H1 (cell line): ENCODE data around the gene TXNDC16. TPM values are rescaled to one million over a fixed set of nuclear protein-coding genes. Genes with fewer than 3 reads are reported as not detected.

ENCODE experiments used
- CTCF ChIA-PET: fragments of 300-600 bp; sonication (Branson Sonifier 250); formaldehyde crosslinking; loops from one replicate; lab custom pipeline; 2021; ENCODE audit not compliant: partially characterized antibody; lab: Charles Lee
- POLR2A ChIA-PET: fragments of 300-600 bp; sonication (Branson Sonifier 250); formaldehyde crosslinking; loops from one replicate; lab custom pipeline; 2021; ENCODE audit warnings: inconsistent platforms; ENCODE audit not compliant: partially characterized antibody; lab: Charles Lee
- DNase-seq, 2 experiments: peaks; one replicate each; pipeline versions ENCODE4 v3.0.0 to v3.0.0-alpha.2; 2010 to 2022; ENCODE audit warnings: low spot score in 2 of 2, low read depth in 1 of 2, mixed read lengths in 1 of 2
- FAIRE-seq: peaks from 2 replicates; lab custom pipeline; 2011; peaks lifted over from hg19 to GRCh38; lab: Jason Lieb, UNC
- H2AFZ ChIP-seq: 2 replicates; pipeline ENCODE4 v1.8.1; 2012; ENCODE audit warnings: low read length, inconsistent platforms
- H2AK5ac ChIP-seq: 2 replicates; pipeline ENCODE4 v1.6.1; 2013; ENCODE audit warnings: low read depth, low read length
- H2BK120ac ChIP-seq: replicated peaks from 2 replicates; pipeline ENCODE3; 2013; ENCODE audit warnings: low read depth, low read length, inconsistent platforms
- H2BK12ac ChIP-seq: 2 replicates; pipeline ENCODE4 v1.6.1; 2013; ENCODE audit warnings: low read depth, low read length
- H2BK15ac ChIP-seq: 2 replicates; pipeline ENCODE4 v1.6.1; 2013; ENCODE audit warnings: low read length
- H2BK20ac ChIP-seq: 2 replicates; pipeline ENCODE4 v1.6.1; 2013; ENCODE audit warnings: low read length
- H2BK5ac ChIP-seq: 2 replicates; pipeline ENCODE4 v1.6.1; 2013; ENCODE audit warnings: low read depth, low read length
- H3K14ac ChIP-seq: 2 replicates; pipeline ENCODE4 v1.6.1; 2013; ENCODE audit warnings: inconsistent platforms; ENCODE audit not compliant: insufficient read length
- H3K18ac ChIP-seq: 2 replicates; pipeline ENCODE4 v1.6.1; 2013; ENCODE audit warnings: low read length; ENCODE audit errors: extremely low read depth
- H3K23ac ChIP-seq: 2 replicates; pipeline ENCODE4 v1.6.1; 2013; ENCODE audit warnings: inconsistent platforms; ENCODE audit not compliant: insufficient read length
- H3K23me2 ChIP-seq: 2 replicates; pipeline ENCODE4 v1.6.1; 2013; ENCODE audit warnings: low read depth, low read length
- H3K27ac ChIP-seq: 2 replicates; pipeline ENCODE4 v1.6.1; 2011; ENCODE audit warnings: low read depth, low read length, inconsistent platforms
- H3K27me3 ChIP-seq, 4 experiments: replicated peaks in 1 of 4; 1 replicate in 1 of 4; 2 replicates in 3 of 4; pipeline versions ENCODE4 v1.6.1 to v1.8.1; 2011 to 2013; ENCODE audit warnings: low read length in 3 of 4, mild to moderate bottlenecking in 3 of 4, inconsistent platforms in 2 of 4, mixed read lengths in 2 of 4, moderate library complexity in 1 of 4; ENCODE audit not compliant: control insufficient read depth in 3 of 4, insufficient read depth in 3 of 4; ENCODE audit errors: extremely low read depth in 1 of 4
- H3K36me3 ChIP-seq, 4 experiments: 2 replicates each; pipeline versions ENCODE4 v1.6.1 to v1.8.1; 2011 to 2013; ENCODE audit warnings: mild to moderate bottlenecking in 4 of 4, low read length in 3 of 4, moderate library complexity in 2 of 4, control low read depth in 1 of 4, inconsistent platforms in 1 of 4; ENCODE audit not compliant: insufficient read depth in 4 of 4, control insufficient read depth in 2 of 4
- H3K4ac ChIP-seq: replicated peaks from 2 replicates; pipeline ENCODE3; 2013; ENCODE audit warnings: low read length, low read depth, mixed read lengths, inconsistent platforms; ENCODE audit not compliant: insufficient read length
- H3K4me1 ChIP-seq, 4 experiments: replicated peaks in 1 of 4; 1 replicate in 1 of 4; 2 replicates in 3 of 4; pipeline versions ENCODE4 v1.6.1 to v1.8.1; 2011 to 2013; ENCODE audit warnings: low read length in 3 of 4, inconsistent platforms in 2 of 4, mixed read lengths in 1 of 4; ENCODE audit not compliant: insufficient read depth in 4 of 4, control insufficient read depth in 3 of 4
- H3K4me2 ChIP-seq, 2 experiments: 2 replicates each; pipeline versions ENCODE4 v1.6.1 to v1.8.1; 2011 to 2013; ENCODE audit warnings: low read depth in 2 of 2, low read length in 2 of 2, control low read depth in 1 of 2, inconsistent platforms in 1 of 2, mild to moderate bottlenecking in 1 of 2; ENCODE audit not compliant: insufficient read depth in 1 of 2
- H3K4me3 ChIP-seq, 4 experiments: fragments of 200-600, 300-600 bp in 1 of 4; sonication (generic), shearing (Covaris generic), sonication (Bioruptor Twin) in 1 of 4; 2 replicates each; pipeline versions ENCODE4 v1.5.1 to v1.8.1; 2011 to 2016; ENCODE audit warnings: low read length in 4 of 4, low read depth in 3 of 4, control low read depth in 2 of 4, inconsistent platforms in 2 of 4, mild to moderate bottlenecking in 2 of 4, mixed read lengths in 1 of 4, moderate library complexity in 1 of 4; ENCODE audit not compliant: insufficient read depth in 2 of 4; ENCODE audit errors: extremely low read depth in 1 of 4
- H3K56ac ChIP-seq: replicated peaks from 2 replicates; pipeline ENCODE3; 2013; ENCODE audit warnings: low read depth, mild to moderate bottlenecking, mixed read lengths, low read length, inconsistent platforms; ENCODE audit not compliant: insufficient read length
- H3K79me1 ChIP-seq: 2 replicates; pipeline ENCODE4 v1.6.1; 2013; ENCODE audit warnings: low read depth, low read length, control low read depth
- H3K79me2 ChIP-seq, 2 experiments: 2 replicates each; pipeline versions ENCODE4 v1.6.1 to v1.8.1; 2012 to 2013; ENCODE audit warnings: low read length in 2 of 2, mild to moderate bottlenecking in 2 of 2, inconsistent platforms in 1 of 2; ENCODE audit not compliant: insufficient read depth in 2 of 2, control insufficient read depth in 1 of 2
- H3K9ac ChIP-seq, 4 experiments: replicated peaks in 1 of 4; 1 replicate in 1 of 4; 2 replicates in 3 of 4; pipeline versions ENCODE4 v1.6.1 to v1.8.1; 2011 to 2013; ENCODE audit warnings: low read depth in 3 of 4, low read length in 3 of 4, control low read depth in 2 of 4, mild to moderate bottlenecking in 2 of 4, moderate library complexity in 2 of 4, inconsistent platforms in 1 of 4; ENCODE audit errors: extremely low read depth in 1 of 4
- H3K9me3 ChIP-seq, 2 experiments: 2 replicates each; pipeline versions ENCODE4 v1.6.1 to v1.8.1; 2012 to 2013; ENCODE audit warnings: mild to moderate bottlenecking in 2 of 2, moderate library complexity in 2 of 2, control low read depth in 1 of 2, inconsistent platforms in 1 of 2, low read depth in 1 of 2, low read length in 1 of 2, mixed read lengths in 1 of 2; ENCODE audit not compliant: insufficient read depth in 2 of 2
- H4K20me1 ChIP-seq, 2 experiments: replicated peaks in 1 of 2; 2 replicates each; pipeline versions ENCODE3 to v1.8.1; 2011 to 2013; ENCODE audit warnings: inconsistent platforms in 2 of 2, low read length in 2 of 2, mild to moderate bottlenecking in 1 of 2; ENCODE audit not compliant: insufficient read depth in 2 of 2, control insufficient read depth in 1 of 2
- H4K5ac ChIP-seq: 2 replicates; pipeline ENCODE4 v1.6.1; 2013; ENCODE audit warnings: low read length, low read depth, mixed read lengths, inconsistent platforms; ENCODE audit not compliant: insufficient read length
- H4K8ac ChIP-seq: 2 replicates; pipeline ENCODE4 v1.8.0; 2013; ENCODE audit warnings: mild to moderate bottlenecking, moderate library complexity, low read length, inconsistent platforms; ENCODE audit not compliant: insufficient read depth; ENCODE audit errors: extremely low read depth
- H4K91ac ChIP-seq: replicated peaks from 2 replicates; pipeline ENCODE3; 2013; ENCODE audit warnings: low read length, mixed read lengths, inconsistent platforms; ENCODE audit not compliant: insufficient read length
- BRCA1 ChIP-seq: IDR thresholded peaks from 2 replicates; pipeline ENCODE4 v1.6.1; 2012; ENCODE audit warnings: low read depth, low read length, improper control_type of control experiment
- JUN ChIP-seq: IDR thresholded peaks from 2 replicates; pipeline ENCODE4 v1.6.1; 2011; ENCODE audit warnings: low read depth, mild to moderate bottlenecking, improper control_type of control experiment, low read length
- MAFK ChIP-seq: IDR thresholded peaks from 2 replicates; pipeline ENCODE4 v1.6.1; 2012; ENCODE audit warnings: low read depth, mild to moderate bottlenecking, improper control_type of control experiment, low read length
- MAX ChIP-seq: IDR thresholded peaks from 2 replicates; pipeline ENCODE4 v1.6.1; 2012; ENCODE audit warnings: inconsistent platforms
- SAP30 ChIP-seq: fragments of 300-600 bp; sonication (generic); IDR thresholded peaks from 2 replicates; pipeline ENCODE4 v1.7.1; 2012; ENCODE audit warnings: low read length, moderate library complexity, mild to moderate bottlenecking, inconsistent platforms; ENCODE audit not compliant: insufficient read depth, insufficient replicate concordance
- SIRT6 ChIP-seq: IDR thresholded peaks from one replicate; pipeline ENCODE4 v1.7.1; 2012; ENCODE audit warnings: low read length, inconsistent platforms
- SUZ12 ChIP-seq: fragments of 200-600 bp; sonication (generic); IDR thresholded peaks from 2 replicates; pipeline ENCODE4 v1.6.1; 2012; ENCODE audit warnings: mild to moderate bottlenecking, inconsistent platforms, low read length, moderate library complexity, mixed read lengths
- ZNF274 ChIP-seq: IDR thresholded peaks from 2 replicates; pipeline ENCODE4 v1.7.0; 2012; ENCODE audit warnings: low read length, borderline replicate concordance; ENCODE audit errors: extremely low read depth
- WGBS, 2 experiments: shearing (Covaris generic) in 1 of 2; methylation state at CpG; one replicate each; pipeline versions ENCODE4 v1.1.6 to v1.1.7; 2013 to 2015; ENCODE audit warnings: low lambda C conversion rate in 2 of 2, mixed read lengths in 2 of 2, inconsistent platforms in 1 of 2, low coverage in 1 of 2, missing lambda C conversion rate in 1 of 2; ENCODE audit not compliant: insufficient replicate concordance in 2 of 2, insufficient coverage in 1 of 2, insufficient read length in 1 of 2; ENCODE audit errors: extremely low coverage in 1 of 2, missing lambda C conversion rate in 1 of 2; 5-methylcytosine and 5-hydroxymethylcytosine counted together
- polyA plus RNA-seq, 7 experiments: library from polyadenylated mRNA; depleted of rRNA in 3 of 7; stranded (reverse) in 5 of 7; unstranded in 2 of 7; fragments of >200 nt in 5 of 7; fragments of 200-250 nt in 2 of 7; gene quantifications; 1 replicate in 5 of 7; 2 replicates in 1 of 7; 4 replicates in 1 of 7; pipeline versions ENCODE4 v1.2.1 to v1.2.3, GENCODE V29; 2011 to 2013; ENCODE audit warnings: missing spikeins in 2 of 7, mixed read lengths in 2 of 7
- total RNA-seq: library from RNA; stranded (reverse); fragmentation: NEBNext Ultra II Directional; extraction: Animal tissue kit (Norgen Biotek cat#: 25700); gene quantifications from 2 replicates; pipeline ENCODE4 v1.2.1, GENCODE V29; 2021

TXNDC16 gene
- total and polyA plus RNA-seq, 2 of the 8 experiments (the other 6 are each of a cell fraction or from before 2014, with no cell fraction given) = 6.7 to 14.3 TPM

- H4K8ac ChIP-seq = no peak overlapping the region
- no peaks in the 10 kb centered on the region for H3K79me1 ChIP-seq
- 83% methylated on average over 7 of the region's 7 CpGs; no CpG with 5 or more reads in 1 of the 2 experiments for WGBS, 2 experiments
- H2BK20ac ChIP-seq = no peak overlapping the region
- H3K36me3 ChIP-seq = peaks cover 0 to under 1% (median 0%) of the 10 kb centered on the region in 4 experiments; a peak in 1 of 8 replicates
- no peak for DNase-seq
- no peak overlapping the region for H3K14ac ChIP-seq
- no peak overlapping the region for H4K91ac ChIP-seq
- H2AFZ ChIP-seq = no peak overlapping the region
- no peaks in the 10 kb centered on the region for H3K27me3 ChIP-seq
- FAIRE-seq = no peak
- no peak overlapping the region for H3K18ac ChIP-seq
- H2AK5ac ChIP-seq = no peak overlapping the region
- no peak overlapping the region for H3K23ac ChIP-seq
- POLR2A ChIA-PET = no interaction called here
- H3K9ac ChIP-seq = no peak overlapping the region
- H3K4me3 ChIP-seq = no peak overlapping the region
- H2BK12ac ChIP-seq = no peak overlapping the region
- no peak overlapping the region for H3K56ac ChIP-seq
- H3K79me2 ChIP-seq = no peaks in the 10 kb centered on the region
- TF ChIP-seq MAFK = no peak
- no peak for TF ChIP-seq MAX
- TF ChIP-seq SUZ12 = no peak
- no peak for TF ChIP-seq ZNF274
- TF ChIP-seq BRCA1 = no peak
- no peak for TF ChIP-seq JUN
- TF ChIP-seq SAP30 = no peak
- no peak for TF ChIP-seq SIRT6
- H3K23me2 ChIP-seq = no peaks in the 10 kb centered on the region
- no peak overlapping the region for H3K4ac ChIP-seq
- no peaks in the 10 kb centered on the region for H3K4me1 ChIP-seq
- no peak overlapping the region for H2BK120ac ChIP-seq
- CTCF ChIA-PET = no interaction called here
- H3K9me3 ChIP-seq = no peaks in the 10 kb centered on the region
- no peak overlapping the region for H3K4me2 ChIP-seq
- H3K27ac ChIP-seq = no peak overlapping the region
- no peak overlapping the region for H2BK5ac ChIP-seq
- no peak overlapping the region for H2BK15ac ChIP-seq
- no peaks in the 10 kb centered on the region for H4K20me1 ChIP-seq
- H4K5ac ChIP-seq = no peak overlapping the region
Measured at GRCh38 chr14:52467515-52468266, 84.6 kb downstream of the TXNDC16 start.
